Measurements from ENCODE around the gene ABCD1.

DNA sequence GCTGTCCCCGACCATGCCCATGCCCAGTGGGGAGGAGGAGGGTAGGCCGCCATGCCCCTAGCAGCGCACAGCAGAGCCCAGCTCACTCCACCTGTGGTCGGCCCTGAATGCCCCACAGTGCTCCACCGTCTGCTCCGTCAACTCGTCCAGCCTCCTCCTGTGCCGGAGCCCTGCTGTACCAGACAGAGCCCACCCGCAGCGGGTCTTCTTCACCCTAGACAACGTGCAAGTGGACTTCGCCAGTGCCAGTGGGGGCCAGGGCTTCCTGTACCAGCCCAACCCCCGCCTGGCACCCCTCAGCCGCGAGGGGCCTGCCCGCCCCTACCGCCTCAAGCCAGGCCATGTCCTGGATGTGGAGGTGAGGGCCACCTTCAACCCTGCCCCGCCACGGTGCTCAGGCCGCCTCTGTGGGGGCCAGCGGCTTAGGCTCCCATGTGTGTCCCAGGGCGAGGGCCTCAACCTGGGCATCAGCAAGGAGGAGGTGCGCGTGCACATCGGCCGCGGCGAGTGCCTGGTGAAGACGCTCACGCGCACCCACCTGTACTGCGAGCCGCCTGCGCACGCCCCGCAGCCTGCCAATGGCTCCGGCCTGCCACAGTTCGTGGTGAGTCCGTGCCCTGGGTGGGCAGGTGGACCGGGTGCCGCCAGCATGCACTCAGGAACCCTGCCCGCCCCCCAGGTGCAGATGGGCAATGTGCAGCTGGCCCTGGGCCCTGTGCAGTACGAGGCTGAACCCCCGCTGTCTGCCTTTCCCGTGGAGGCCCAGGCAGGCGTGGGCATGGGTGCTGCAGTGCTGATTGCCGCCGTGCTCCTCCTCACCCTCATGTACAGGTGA lies 49.3 kb downstream of the ABCD1 start:
- no peak for TF ChIP-seq EZH2 (IDR thresholded peaks at IDR 0.05; ENCODE audit: insufficient read depth, low read length)
- TF ChIP-seq, protein P1, sequence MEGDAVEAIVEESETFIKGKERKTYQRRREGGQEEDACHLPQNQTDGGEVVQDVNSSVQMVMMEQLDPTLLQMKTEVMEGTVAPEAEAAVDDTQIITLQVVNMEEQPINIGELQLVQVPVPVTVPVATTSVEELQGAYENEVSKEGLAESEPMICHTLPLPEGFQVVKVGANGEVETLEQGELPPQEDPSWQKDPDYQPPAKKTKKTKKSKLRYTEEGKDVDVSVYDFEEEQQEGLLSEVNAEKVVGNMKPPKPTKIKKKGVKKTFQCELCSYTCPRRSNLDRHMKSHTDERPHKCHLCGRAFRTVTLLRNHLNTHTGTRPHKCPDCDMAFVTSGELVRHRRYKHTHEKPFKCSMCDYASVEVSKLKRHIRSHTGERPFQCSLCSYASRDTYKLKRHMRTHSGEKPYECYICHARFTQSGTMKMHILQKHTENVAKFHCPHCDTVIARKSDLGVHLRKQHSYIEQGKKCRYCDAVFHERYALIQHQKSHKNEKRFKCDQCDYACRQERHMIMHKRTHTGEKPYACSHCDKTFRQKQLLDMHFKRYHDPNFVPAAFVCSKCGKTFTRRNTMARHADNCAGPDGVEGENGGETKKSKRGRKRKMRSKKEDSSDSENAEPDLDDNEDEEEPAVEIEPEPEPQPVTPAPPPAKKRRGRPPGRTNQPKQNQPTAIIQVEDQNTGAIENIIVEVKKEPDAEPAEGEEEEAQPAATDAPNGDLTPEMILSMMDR (IDR thresholded peaks at IDR 0.05; ENCODE audit: insufficient read depth, low read depth, low read length), result no peak

All from astrocyte (in vitro differentiated cells and primary cell).